HG02623 (cell line): ENCODE data around the gene GPR62.

Source experiments
- ATAC-seq: cut with Tn5 transposase; IDR thresholded peaks from one replicate; pipeline ENCODE4 v1.9.1; 2021; ENCODE audit warnings: moderate library complexity; ENCODE audit not compliant: unreplicated experiment

The GPR62 gene

DNA sequence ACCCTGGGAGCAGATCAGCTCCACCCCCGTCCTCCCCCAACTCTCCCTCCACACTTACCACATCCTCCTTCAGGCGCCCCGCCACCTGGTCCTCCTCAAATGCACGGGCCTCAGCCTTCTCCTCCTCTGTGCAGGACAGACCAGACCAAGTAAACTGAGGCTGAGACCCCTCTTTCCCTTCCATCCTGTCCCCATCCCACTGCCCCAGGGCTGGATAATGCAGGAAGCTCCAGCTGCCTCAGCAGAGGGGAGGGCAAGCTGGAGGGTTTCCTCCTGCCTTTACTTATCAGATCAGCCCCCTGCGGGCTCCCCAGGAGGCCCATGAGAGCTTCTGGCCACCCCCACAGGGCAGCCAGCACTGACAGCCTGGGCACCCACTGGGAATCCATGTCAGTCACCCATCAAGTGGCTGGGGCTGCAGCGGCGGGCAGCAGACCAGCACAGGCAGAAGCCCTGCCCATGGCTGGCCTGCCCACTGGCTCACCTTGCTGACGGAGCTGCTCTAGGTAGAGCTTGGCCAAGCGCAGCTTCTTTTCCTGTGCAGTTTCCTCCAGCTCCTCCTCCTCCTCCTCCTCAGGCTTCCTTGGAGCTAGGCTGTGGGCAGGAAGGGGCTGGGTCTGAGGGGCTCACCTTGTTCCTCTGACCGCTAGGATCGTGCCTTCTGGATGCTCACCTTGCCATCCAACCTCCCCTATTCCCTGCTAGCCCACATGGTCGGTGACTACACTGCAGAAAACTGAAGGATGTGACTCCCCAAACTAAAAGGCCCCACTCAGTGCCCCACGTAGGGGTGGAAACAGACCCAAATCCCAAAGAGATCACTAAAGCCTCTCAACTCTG, 17.4 kb upstream of the GPR62 start:
- no peak for ATAC-seq

DNA sequence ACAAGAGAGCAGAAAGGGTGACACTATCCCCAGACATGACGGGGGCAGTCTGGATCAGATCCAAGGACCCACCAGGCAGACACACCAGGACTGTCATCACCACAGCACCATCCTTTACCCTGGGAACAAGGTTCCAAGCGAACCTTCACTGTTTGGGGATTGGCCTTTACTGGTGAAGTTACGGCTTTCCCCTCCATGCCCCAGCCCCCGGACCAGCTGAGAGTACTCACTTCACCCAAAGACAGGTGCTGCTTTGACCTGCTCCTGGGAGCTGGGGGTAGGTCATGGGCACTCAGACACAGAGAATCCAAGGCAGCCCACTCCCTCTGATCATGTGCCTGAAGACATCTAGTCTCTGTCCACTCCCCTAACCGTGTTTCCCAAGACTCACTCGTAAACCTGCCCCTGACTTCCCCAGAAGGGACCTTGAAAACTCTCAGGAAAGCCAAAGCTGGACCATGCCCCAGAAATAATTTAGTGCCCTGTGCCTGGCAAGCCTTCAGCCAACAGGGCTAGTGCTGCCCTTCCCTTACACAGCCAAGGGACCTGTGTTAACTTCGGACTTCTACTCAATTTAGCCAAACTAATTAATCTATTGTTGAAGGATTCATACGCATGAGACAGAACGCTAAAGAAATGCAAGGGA, 16.3 kb upstream of the GPR62 start:
- no peak for ATAC-seq

DNA sequence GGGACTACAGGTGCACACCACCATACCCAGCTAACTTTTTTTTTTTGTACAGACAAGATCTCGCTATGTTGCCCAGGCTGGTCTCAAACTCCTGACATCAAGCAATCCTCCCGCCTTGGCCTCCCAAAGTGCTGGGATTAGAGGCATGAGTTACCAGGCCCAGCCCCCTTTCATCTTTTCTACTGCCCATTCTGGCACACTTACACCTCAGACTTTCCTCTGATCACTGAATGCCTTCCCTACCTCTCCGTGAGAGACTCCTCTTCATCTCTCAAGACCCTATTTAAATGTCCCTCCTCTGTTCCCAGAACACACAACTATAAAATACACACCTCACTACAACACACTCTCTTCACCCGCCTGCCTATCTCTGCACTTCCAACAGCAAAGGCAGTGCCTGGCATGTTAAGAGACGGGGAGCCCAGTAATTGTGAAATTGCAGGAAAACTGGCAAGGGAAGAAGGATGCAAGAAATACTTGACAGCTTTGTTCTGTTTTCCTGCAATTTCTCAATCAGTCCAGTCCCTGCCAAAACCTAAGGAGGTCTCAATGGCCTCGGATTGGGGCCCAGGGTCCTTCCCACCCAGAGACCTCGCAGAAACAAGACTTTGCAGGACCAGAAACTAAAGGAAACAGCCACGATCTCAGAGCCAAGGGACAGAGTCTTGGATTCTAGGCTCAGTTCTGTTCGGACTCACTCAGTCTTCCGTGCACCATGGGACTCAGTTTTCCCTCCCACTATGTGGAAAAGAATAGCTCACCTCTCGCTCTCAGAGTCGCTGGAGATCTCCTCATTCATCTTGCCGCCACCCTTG, 14.3 kb upstream of the GPR62 start:
- ATAC-seq = no peak

DNA sequence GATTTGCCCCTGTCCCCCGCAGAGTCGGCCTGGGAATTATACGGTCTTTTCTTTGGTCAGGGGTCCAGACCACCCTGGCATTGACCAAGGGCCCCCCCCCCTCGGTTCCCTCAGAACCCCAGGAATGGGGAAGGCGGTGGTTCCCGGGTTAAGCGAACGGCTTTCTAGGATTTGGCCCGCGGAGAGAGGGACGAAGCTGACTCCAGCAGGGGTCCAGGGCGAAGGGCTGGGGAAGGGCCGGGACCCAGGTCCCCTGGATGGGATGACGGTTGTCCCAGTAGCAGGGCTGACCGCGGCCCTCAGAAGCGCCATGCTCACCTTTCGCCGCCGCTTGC, 13.8 kb upstream of the GPR62 start:
- ATAC-seq = no peak

DNA sequence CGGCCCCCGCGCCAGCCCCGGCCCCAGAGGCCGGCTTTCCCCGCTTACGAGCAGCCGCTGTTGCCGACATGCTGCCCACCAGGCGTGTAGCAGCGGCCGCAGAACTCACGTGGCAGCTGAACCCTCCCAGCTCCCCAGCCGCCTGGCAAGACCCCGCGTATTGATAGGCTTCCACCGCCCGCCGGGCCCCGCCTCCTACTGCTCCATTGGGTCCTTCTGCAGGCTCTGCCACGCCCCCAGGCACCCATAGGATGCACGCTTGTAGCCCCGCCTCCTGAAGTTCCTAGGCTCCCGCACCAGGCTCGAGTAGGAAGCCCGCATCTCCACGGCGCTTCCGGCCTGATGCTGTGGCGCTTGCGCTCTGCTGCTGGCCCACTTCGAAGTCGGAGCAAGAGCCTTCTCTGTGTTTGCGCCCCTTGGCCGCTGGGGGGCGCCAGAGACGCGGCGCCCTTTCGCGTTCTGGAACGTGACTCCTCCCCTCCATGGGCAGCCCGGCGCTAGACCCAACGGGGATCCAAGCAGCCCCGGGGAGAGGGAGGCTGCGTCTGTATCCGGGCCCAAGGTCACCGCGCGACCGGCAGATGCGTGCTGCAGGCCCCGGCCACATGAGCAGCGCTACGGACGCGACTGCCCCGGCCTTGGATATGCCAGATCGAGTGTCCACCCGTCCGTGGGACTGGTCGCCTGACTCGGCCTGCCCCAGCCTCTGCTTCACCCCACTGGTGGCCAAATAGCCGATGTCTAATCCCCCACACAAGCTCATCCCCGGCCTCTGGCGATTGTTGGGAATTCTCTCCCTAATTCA, 13.2 kb upstream of the GPR62 start, which contains the start of the genes PARP3 and RRP9:
Gene PARP3, plus strand, starts transcription at position 566 of the 805 bp plus-strand sequence. CDS start 993 bp downstream, outside the sequence.
Gene RRP9, minus strand, starts transcription at position 107 of the 805 bp plus-strand sequence. Its CDS starts 37 bp downstream, at position 70.
- peak; percentile 94 for ATAC-seq

DNA sequence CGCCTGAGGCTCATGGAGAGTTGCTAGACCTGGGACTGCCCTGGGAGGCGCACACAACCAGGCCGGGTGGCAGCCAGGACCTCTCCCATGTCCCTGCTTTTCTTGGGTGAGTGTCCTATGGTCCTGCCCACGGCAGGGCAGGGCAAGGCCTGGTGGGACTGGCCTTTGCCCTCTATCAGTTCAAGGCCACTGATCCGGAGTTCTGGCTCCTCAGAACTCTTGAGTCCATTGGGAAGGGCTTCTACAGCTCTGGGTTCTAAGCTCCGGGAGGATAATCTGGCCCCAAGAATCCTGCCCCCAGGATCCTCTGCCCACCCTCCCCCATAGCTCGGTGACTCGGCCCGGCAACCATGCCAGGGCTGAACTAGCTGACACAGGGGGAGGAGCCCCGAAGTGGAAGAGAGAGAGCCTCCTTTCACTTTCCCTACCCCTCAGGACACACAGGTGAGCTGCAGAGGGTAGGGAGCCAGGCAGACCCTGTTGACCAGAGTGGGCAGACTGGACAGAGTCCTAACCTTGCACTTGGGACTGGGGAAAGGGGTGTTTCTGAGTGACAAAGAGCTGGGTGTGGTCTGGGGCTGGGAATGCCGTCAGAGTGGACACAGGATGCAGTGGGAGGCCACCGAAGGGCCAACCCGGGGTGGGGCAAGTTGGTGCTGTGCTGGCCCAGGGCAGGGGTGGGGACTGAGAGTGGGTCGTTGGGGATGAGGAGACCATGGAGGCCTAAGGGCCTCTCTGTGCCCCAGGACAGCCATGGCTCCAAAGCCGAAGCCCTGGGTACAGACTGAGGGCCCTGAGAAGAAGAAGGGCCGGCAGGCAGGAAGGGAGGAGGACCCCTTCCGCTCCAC, 12.4 kb upstream of the GPR62 start:
- no peak for ATAC-seq

DNA sequence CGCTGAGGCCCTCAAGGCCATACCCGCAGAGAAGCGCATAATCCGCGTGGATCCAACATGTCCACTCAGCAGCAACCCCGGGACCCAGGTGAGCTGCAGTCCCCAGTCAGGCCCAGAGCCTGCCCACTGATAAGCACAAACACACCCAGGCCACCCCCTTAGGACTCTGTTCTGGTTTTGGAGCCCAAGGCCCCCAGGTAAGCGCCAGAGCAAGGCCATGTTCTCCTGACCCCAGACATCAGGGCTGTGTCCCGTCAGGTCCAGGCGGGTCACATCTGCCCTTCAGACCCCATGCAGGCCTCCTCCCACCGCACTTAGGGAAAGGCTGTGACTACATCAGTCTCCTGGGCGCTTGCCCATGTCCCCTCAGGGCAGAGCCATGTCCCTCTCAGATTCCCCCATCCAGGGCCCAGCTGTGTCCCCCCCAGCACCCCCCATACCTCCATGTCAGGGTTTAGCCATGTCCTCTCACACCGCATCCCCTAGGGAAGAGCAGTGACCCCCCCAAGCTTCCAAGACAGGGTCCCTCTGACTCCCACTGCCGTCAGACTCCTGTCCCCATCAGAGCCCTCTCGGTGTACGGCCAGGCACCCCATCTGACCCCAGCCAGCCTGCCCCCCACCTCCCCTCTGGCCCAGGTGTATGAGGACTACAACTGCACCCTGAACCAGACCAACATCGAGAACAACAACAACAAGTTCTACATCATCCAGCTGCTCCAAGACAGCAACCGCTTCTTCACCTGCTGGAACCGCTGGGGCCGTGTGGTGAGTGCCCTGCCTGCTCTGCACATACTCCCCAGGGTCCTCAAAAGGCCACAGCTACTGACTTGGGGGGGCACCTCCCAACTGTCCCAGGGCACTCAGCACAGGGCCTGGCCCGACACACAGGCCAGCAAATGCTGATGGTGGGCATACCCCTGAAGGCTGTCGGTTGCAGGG, 11.5 kb upstream of the GPR62 start:
- ATAC-seq = no peak

DNA sequence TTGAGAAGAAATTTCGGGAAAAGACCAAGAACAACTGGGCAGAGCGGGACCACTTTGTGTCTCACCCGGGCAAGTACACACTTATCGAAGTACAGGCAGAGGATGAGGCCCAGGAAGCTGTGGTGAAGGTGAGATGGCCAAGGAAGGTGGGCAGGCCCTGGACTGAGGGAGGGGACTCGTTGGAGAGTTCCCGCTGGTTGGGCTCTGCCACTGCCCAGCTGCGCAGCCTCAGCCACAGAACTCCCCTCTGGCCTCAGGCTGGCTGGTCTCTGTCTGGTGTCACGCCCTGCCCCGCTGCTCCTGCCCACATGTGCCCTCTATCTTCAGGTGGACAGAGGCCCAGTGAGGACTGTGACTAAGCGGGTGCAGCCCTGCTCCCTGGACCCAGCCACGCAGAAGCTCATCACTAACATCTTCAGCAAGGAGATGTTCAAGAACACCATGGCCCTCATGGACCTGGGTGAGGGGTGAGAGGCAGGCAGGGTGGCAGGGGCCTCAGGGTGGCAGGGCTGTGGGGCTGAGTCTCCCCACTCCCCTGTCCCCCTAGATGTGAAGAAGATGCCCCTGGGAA, 10.6 kb upstream of the GPR62 start:
- no peak for ATAC-seq

DNA sequence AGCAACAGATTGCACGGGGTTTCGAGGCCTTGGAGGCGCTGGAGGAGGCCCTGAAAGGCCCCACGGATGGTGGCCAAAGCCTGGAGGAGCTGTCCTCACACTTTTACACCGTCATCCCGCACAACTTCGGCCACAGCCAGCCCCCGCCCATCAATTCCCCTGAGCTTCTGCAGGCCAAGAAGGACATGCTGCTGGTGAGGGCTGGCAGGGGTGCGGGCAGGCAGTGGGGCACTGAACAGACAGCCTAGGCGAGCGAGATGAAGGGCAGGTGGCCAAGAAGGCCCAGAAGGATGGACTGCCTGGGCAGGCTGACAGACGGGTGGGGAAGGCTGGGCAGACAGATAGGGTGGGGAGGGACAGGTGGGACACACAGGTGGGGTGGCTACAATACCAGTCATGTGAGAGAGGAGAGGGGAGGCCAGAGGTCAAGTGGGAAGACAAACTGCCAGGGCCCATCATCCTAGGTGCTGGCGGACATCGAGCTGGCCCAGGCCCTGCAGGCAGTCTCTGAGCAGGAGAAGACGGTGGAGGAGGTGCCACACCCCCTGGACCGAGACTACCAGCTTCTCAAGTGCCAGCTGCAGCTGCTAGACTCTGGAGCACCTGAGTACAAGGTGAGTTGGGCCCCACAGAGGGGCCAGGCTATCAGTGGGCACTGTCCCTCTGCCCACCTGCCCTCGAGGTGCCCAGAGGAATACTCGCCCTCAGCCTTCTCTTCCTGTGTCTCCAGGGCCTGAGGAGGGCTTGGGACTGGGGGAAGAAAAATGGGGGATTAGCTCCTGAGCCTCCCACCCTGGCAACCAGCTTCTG, 9.9 kb upstream of the GPR62 start:
- no peak for ATAC-seq

DNA sequence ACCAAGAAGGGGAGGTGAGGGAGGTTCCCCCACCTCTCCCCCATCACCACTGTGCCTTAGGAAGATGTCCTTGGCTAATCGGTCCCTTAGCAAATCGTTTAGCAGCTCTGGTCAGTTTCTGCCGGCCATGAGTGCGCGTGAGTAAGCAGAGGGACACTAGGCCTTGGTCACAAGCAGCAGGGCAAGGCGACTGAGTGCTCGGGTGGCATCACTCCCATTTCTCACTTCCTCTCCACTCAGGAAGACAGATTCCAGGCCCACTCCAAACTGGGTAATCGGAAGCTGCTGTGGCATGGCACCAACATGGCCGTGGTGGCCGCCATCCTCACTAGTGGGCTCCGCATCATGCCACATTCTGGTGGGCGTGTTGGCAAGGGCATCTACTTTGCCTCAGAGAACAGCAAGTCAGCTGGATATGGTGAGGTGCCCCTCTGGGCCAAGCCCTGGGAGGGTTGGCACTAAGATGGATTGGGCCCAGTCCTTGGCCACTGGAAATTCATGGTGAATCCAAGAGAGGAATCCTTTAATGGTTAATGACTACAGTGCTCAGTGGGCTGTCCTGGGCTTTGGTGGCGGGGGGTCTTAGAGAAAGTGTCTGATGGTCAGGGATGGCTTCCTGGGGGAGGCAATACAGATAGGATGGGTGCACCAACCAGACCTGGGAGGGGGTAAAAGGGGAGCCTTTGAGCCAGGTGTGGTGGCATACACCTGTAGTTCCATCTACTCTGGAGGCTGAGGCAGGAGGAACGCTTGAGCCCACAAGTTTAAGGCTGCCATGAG, 9.1 kb upstream of the GPR62 start:
- no peak for ATAC-seq

DNA sequence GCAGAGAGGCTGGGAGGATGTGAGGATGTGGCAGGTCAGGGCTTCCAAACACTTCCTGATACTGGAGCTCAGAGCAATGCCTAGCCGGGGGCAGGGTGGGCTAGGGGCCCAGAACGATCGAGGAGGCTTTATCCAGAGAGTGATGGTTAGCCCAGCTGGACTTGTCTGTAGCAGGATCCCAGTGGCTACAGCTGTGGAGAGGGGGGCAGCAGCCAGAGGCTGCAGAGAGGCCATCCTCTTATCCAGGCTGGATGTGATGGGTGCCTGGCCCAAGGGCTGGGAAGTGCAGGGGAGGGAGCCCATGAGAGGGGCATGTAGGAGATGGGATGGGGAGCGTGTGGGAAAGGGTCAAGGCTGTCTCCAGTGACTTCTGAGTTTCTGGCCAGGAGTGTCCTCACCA, 8.4 kb upstream of the GPR62 start:
- ATAC-seq = no peak

DNA sequence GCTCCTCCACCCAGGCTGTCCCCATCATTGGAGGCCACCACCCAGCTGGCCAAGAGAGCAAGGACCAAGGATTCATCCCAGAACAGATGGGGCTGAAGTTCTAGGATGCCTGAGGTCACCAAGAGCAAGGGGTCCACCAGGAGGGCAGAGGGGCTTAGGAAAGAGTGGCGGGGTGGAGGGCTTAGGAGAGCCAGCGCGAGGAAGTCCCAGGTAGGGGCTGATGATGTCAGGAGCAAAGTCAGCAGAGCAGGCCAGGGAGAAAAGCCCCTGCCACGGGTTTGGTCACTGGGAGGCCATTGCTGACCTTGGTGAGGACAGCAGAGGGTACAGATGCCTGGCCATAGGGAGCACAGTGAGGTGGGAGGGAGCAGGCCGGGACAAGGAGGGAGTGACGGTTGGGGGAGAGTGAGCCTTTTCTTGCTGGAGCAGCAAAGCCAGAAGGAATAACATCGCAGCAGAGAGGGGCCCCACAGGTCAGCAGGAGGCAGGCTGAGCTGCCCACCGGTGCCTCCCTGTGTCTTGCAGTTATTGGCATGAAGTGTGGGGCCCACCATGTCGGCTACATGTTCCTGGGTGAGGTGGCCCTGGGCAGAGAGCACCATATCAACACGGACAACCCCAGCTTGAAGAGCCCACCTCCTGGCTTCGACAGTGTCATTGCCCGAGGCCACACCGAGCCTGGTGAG, 7.8 kb upstream of the GPR62 start:
- ATAC-seq = no peak

DNA sequence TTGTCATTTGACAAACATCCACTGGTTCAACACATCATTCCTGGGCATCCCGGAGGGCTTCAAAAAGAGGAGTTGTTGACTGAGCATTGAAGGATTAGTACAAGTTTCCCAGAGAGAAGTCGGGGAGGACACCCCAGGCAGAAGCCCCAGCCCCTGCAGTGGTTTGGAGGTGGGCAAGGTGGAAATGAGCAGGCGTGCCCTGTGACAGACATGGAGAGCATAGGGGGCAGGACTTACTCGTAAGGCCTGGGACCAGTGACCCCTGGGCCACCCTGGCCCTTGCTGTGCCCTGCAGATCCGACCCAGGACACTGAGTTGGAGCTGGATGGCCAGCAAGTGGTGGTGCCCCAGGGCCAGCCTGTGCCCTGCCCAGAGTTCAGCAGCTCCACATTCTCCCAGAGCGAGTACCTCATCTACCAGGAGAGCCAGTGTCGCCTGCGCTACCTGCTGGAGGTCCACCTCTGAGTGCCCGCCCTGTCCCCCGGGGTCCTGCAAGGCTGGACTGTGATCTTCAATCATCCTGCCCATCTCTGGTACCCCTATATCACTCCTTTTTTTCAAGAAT, 7.1 kb upstream of the GPR62 start:
- no peak for ATAC-seq

DNA sequence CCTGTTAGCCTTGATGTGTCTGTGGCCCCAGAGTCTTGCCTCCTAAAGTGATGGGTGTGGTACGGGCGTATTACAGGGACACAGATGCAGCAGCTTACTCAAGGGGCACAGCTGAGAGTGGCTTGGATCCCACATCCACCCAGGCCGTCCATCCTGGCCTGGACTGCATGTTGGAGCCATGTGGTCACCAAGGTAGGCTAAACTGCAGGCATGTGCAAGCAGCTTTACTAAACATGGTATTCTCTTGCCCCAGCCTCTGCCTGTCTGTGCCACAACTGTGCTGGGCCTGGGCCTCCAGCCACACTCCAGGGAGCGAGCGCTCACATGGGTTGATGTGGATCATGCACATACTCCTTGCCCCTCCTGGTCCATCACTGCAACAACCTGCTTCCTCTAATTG, 6.1 kb upstream of the GPR62 start:
- no peak for ATAC-seq

DNA sequence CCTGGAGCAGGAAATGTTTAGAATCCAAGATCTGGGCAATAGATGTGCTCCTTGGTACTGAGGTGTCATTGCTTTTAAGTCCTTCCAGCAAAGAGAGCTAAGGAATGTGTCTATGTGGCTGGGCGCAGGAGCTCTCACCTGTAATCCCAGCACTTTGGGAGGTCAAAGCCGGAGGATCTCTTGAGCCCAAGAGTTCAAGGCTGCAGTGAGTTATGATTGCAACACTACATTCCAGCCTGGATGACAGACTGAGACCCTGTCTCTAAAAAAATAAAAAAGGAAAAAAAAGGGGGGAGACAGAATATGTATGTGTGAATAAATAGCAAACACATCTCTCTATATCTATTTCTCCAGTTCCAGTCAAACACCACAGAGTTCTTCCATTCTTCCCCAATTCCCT, 4.3 kb upstream of the GPR62 start:
- no peak for ATAC-seq

DNA sequence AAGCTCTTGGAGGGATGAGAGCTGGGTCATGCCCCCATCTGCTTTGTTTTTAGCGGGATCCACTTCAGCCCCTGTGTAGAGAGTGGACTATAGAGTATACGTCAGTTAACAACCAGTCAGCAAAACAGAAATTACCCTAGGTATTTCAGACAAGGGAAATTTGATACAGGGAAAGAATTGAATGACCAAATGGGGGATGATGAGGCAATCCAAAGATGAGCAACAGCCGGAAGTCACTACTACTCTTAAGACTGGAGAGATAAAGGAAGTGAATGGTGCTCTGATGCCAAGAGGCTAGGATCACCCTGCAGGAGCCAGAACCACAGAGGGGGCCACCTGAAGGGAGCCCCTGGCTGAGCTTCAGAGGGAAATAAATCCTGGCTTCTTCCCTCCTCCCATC, 1.7 kb upstream of the GPR62 start:
- no peak for ATAC-seq
